Ascending aorta (tissue), 2 donors: ENCODE results near the gene EPGN. TPM values are rescaled to one million over a fixed set of nuclear protein-coding genes. Genes with fewer than 3 reads are reported as not detected.

Source experiments
- DNase-seq, 2 donors: peaks; one replicate each; pipeline ENCODE4 v3.0.0-alpha.2; 2019; ENCODE audit warnings: low spot score in 2 of 2
- H3K27ac ChIP-seq, 2 donors: fragments of 200-600 bp; sonication (generic); one replicate each; pipeline ENCODE4 v1.5.1; 2016 to 2017; ENCODE audit warnings: mild to moderate bottlenecking in 1 of 2
- H3K27me3 ChIP-seq: fragments of 200-600 bp; sonication (generic); one replicate; pipeline ENCODE4 v1.5.1; 2017
- H3K36me3 ChIP-seq, 2 donors: fragments of 200-600 bp; sonication (generic); one replicate each; pipeline ENCODE4 v1.5.1; 2016
- H3K4me1 ChIP-seq, 2 donors: fragments of 200-600 bp; sonication (generic); one replicate each; pipeline ENCODE4 v1.5.1; 2016 to 2017; ENCODE audit warnings: mild to moderate bottlenecking in 1 of 2
- H3K4me3 ChIP-seq, 2 donors: fragments of 200-600 bp; sonication (generic); one replicate each; pipeline ENCODE4 v1.5.1; 2016 to 2017; ENCODE audit warnings: mild to moderate bottlenecking in 1 of 2
- H3K9me3 ChIP-seq, 2 donors: fragments of 200-600 bp; sonication (generic); one replicate each; pipeline ENCODE4 v1.5.1; 2016
- intact Hi-C: fragments of 100-400 bp; cut with DNase I; formaldehyde crosslinking; loops from one replicate; pipeline ENCODE4 v1.15.1; 2023
- total RNA-seq: library from RNA; depleted of rRNA; stranded (reverse); fragments of >200 nt; gene quantifications from one replicate; pipeline ENCODE4 v1.1.0, GENCODE V29; 2016
- TF ChIP-seq, protein P1 (sequence below), 3 experiments: fragments of 200-600 bp in 2 of 3; fragments of 450-650 bp in 1 of 3; sonication (generic) in 2 of 3; IDR thresholded peaks; one replicate each; pipeline ENCODE4 v1.5.1; 2016 to 2019; ENCODE audit warnings: antibody characterized with exemption in 3 of 3, mild to moderate bottlenecking in 1 of 3, moderate library complexity in 1 of 3

EPGN gene
- total RNA-seq, 1 donor from 2014 or later, result not detected

DNA sequence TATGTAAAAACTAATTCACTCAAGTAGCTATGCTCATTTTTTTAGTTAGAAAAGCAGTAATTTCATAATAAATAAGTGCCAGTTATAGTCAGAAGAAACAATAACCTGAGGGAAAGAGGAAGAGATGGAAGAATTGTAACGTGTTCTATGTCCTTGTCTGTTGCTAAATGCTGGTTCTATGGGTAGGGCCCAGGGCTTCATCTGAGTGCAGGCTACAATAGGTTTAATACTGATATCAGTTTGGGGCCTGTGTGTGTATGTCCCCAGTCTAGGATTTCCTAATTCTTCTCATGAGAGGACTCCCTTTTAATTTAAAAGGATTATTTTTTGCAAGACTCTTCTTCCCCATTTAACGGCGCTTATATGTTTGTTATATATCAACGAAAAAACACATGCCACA lies 53.4 kb downstream of the EPGN start:
- no peaks in the 10 kb centered on the region for H3K36me3 ChIP-seq
- intact Hi-C loops, result no loop called here
- TF ChIP-seq, protein P1, sequence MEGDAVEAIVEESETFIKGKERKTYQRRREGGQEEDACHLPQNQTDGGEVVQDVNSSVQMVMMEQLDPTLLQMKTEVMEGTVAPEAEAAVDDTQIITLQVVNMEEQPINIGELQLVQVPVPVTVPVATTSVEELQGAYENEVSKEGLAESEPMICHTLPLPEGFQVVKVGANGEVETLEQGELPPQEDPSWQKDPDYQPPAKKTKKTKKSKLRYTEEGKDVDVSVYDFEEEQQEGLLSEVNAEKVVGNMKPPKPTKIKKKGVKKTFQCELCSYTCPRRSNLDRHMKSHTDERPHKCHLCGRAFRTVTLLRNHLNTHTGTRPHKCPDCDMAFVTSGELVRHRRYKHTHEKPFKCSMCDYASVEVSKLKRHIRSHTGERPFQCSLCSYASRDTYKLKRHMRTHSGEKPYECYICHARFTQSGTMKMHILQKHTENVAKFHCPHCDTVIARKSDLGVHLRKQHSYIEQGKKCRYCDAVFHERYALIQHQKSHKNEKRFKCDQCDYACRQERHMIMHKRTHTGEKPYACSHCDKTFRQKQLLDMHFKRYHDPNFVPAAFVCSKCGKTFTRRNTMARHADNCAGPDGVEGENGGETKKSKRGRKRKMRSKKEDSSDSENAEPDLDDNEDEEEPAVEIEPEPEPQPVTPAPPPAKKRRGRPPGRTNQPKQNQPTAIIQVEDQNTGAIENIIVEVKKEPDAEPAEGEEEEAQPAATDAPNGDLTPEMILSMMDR (IDR thresholded peaks at IDR 0.05), result no peak

DNA sequence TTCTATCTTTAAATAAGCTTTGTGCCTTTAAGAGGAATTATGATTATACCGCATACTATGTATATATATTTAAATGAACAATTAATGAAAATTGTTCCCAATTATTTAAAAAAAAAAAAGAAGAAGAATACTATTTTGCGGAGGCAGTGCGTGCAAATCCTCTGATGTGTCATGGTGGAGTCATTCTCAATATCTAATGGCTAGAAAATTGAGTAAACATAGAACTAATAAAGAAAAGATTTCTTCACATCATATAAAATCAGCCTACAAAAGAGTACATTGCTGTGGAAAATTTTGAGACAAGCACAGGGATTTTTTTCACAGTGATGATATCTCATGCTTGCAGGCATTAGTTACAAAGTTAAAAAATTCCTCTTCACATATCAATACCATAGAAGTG lies 54.1 kb downstream of the EPGN start:
- H3K9me3 ChIP-seq, result no peaks in the 10 kb centered on the region
- H3K27me3 ChIP-seq, result no peaks in the 10 kb centered on the region
- TF ChIP-seq, protein P1 (IDR thresholded peaks at IDR 0.05), result no peak
- H3K36me3 ChIP-seq, result no peaks in the 10 kb centered on the region
- H3K27ac ChIP-seq, result no peak overlapping the region
- no peak overlapping the region for H3K4me3 ChIP-seq
- H3K4me1 ChIP-seq, result peaks cover 0 to 4% of the 10 kb centered on the region in 2 donors
- DNase-seq, result no peak
- intact Hi-C loops, result no loop called here

More for the DNA sequence above, 53.4 kb downstream of the EPGN start:
- H3K4me3 ChIP-seq, result no peak overlapping the region
- no peaks in the 10 kb centered on the region for H3K9me3 ChIP-seq
- no peak for DNase-seq
- H3K27ac ChIP-seq, result no peak overlapping the region
- peaks cover 0 to 4% of the 10 kb centered on the region in 2 donors for H3K4me1 ChIP-seq
- no peaks in the 10 kb centered on the region for H3K27me3 ChIP-seq

DNA sequence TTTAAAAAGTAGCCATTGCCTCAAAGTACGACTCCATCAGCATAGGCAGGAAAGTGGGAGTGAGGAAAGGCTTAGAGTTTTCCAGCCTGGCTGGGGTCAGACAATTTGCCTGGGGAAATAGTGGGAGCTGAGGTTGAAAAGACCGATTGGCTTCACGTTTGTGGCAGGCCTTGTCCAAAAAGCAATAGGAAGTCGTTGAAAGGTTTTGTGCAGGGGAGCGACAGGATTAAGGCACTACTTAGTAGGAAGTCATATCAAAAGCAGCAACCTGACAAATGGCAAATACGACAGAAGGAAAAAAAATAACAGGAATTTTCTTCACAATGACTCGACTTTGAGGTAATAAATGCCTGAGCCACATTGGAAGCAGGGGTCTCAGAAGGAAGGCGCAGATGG lies 56.0 kb downstream of the EPGN start:
- DNase-seq, result no peak
- Histone ChIP-seq H3K9me3 (no peaks in the 10 kb centered on the region), H3K36me3 (no peaks in the 10 kb centered on the region), H3K27ac (no peak overlapping the region), H3K4me1 (peaks cover 0 to 4% of the 10 kb centered on the region in 2 donors), H3K27me3 (no peaks in the 10 kb centered on the region), H3K4me3 (peak overlapping the region; percentile 62 to 65)
- intact Hi-C loops, result no loop called here
- TF ChIP-seq, protein P1 (IDR thresholded peaks at IDR 0.05), result no peak

DNA sequence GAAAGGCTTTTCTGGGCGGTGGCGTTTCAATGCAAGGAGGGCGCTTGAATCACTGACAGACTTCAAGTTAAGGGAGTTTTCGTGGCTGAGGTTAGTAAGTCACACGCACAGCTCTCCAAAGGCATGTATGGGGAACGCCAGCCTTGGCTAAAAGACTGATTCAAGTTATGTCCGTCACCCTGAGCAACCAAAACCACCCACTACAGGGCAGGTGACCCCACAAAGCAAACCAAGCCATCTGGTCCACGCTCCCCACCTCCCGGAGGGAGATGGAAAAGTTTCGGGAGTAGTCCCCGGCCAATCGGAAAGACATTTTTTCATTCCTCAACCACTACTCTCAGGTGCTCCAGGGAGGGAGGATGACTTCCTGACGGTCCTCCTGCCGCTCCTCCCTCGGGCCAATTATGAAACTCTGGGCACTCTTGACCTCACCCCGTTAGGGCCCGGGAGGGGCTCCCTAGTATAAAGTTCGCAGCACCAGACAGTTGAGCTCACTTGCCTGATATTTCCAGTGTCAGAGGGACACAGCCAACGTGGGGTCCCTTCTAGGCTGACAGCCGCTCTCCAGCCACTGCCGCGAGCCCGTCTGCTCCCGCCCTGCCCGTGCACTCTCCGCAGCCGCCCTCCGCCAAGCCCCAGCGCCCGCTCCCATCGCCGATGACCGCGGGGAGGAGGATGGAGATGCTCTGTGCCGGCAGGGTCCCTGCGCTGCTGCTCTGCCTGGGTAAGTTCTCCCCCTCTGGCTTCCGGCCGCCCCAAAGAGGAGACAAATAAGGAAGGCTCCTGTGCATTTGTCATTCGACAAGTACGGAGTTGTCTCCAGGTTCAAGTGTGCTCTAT lies 56.6 kb downstream of the EPGN start, which contains the start of gene EREG:
Gene EREG, plus strand, starts transcription at position 494 of the 840 bp plus-strand sequence. Its CDS starts 164 bp downstream, at position 658.
- peaks cover 0 to 4% of the 10 kb centered on the region in 2 donors for H3K4me1 ChIP-seq
- no peaks in the 10 kb centered on the region for H3K27me3 ChIP-seq
- no peaks in the 10 kb centered on the region for H3K9me3 ChIP-seq
- TF ChIP-seq, protein P1 (IDR thresholded peaks at IDR 0.05), result no peak
- DNase-seq, result no peak
- peak within 1 kb of the TSS in 1 of 2 donors; percentile 15 for H3K27ac ChIP-seq
- intact Hi-C loops, result no loop called here
- peak within 1 kb of the TSS; percentile 62 to 65 for H3K4me3 ChIP-seq
- no peaks in the 10 kb centered on the region for H3K36me3 ChIP-seq

DNA sequence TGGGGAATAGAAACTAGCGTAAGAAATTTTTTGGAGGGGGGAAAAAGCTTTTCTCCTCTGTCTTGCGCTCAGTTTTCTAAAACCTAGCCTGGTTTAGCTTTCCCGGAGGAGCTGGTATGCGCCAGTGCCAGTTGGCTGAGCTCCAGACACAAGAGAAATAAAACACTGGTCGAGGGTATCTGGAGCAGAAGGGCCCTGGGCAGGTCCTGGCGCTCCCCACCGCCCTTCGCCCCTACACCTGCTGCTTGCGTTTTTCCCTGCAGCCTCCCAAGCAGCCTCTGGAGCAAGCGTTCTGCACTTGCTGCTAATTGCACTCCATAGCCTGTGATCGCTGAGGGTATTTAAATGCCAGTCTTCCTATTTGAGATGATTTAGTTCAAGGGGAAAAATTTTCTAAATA lies 57.5 kb downstream of the EPGN start:
- no peak for DNase-seq
- Histone ChIP-seq H3K4me3 (peak overlapping the region; percentile 62 to 65), H3K27ac (no peak overlapping the region), H3K9me3 (no peaks in the 10 kb centered on the region), H3K4me1 (peaks cover 0 to 4% of the 10 kb centered on the region in 2 donors), H3K36me3 (no peaks in the 10 kb centered on the region), H3K27me3 (no peaks in the 10 kb centered on the region)
- TF ChIP-seq, protein P1 (IDR thresholded peaks at IDR 0.05), result no peak
- intact Hi-C loops, result no loop called here

Other genes starting within 250 kb of the EPGN start
- 254 TPM for gene CXCL2, start 209.3 kb upstream of the EPGN start, total RNA-seq
- not detected for gene MTHFD2L, start 150.4 kb upstream of the EPGN start, total RNA-seq
- gene EREG, start 56.7 kb downstream of the EPGN start, total RNA-seq, result not detected
- 4.0 TPM for gene AREG, start 136.7 kb downstream of the EPGN start, total RNA-seq